Right lobe of liver (tissue), 4 donors: ENCODE data around the gene SPCS2.

Source experiments
- POLR2A ChIP-seq: fragments of 450-650 bp; IDR thresholded peaks from one replicate; pipeline ENCODE4 v1.6.1; 2017; ENCODE audit warnings: antibody characterized with exemption, mild to moderate bottlenecking
- TF ChIP-seq, protein P1 (sequence below), 4 donors: fragments of 200-600 bp in 3 of 4; fragments of 450-650 bp in 1 of 4; IDR thresholded peaks; one replicate each; pipeline versions ENCODE4 v1.5.1 to v1.8.0; 2016 to 2022; ENCODE audit warnings: antibody characterized with exemption in 4 of 4, mild to moderate bottlenecking in 2 of 4
- donor health status: DM: no; HTN: no; CAD: no.
- donor health status: DM: no; HTN: no; CAD: no.
- donor health status: DM: no; HTN: yes; CAD: no.

- TF ChIP-seq POLR2A = no peak
- TF ChIP-seq, protein P1, sequence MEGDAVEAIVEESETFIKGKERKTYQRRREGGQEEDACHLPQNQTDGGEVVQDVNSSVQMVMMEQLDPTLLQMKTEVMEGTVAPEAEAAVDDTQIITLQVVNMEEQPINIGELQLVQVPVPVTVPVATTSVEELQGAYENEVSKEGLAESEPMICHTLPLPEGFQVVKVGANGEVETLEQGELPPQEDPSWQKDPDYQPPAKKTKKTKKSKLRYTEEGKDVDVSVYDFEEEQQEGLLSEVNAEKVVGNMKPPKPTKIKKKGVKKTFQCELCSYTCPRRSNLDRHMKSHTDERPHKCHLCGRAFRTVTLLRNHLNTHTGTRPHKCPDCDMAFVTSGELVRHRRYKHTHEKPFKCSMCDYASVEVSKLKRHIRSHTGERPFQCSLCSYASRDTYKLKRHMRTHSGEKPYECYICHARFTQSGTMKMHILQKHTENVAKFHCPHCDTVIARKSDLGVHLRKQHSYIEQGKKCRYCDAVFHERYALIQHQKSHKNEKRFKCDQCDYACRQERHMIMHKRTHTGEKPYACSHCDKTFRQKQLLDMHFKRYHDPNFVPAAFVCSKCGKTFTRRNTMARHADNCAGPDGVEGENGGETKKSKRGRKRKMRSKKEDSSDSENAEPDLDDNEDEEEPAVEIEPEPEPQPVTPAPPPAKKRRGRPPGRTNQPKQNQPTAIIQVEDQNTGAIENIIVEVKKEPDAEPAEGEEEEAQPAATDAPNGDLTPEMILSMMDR (IDR thresholded peaks at IDR 0.05) = no peak
Observed at GRCh38 chr11:74935285-74935684, 13.8 kb upstream of the SPCS2 start.
